Fibroblast of mammary gland (primary cell): Measurements from ENCODE around the gene NT5C1A.
A peak's percentile ranks its signal among the peaks of the same experiment; 100 is the strongest.

Experiments
- DNase-seq: peaks from one replicate; pipeline ENCODE4 v3.0.0-alpha.2; 2010; ENCODE audit warnings: low read depth
- H3K4me3 ChIP-seq: 2 replicates; pipeline ENCODE4 v1.5.1; 2011; ENCODE audit warnings: low read depth, mild to moderate bottlenecking, low read length, moderate library complexity; ENCODE audit not compliant: control insufficient read depth
- CTCF ChIP-seq: conservative IDR thresholded peaks from 2 replicates; pipeline ENCODE4 v1.5.1; 2011; ENCODE audit warnings: low read depth, low read length, inconsistent platforms; ENCODE audit not compliant: control insufficient read depth, insufficient read depth

The NT5C1A gene

GRCh38 chr1:39677645-39678044 is 5.7 kb upstream of the NT5C1A start:
- TF ChIP-seq CTCF: no peak
- H3K4me3 ChIP-seq: no peak overlapping the region
- DNase-seq: no peak

- no peak for TF ChIP-seq CTCF
- DNase-seq: no peak
- H3K4me3 ChIP-seq: no peak overlapping the region
Observed at GRCh38 chr1:39676948-39677548, 5.1 kb upstream of the NT5C1A start.

GRCh38 chr1:39675220-39675619 is 3.3 kb upstream of the NT5C1A start:
- no peak overlapping the region for H3K4me3 ChIP-seq
- no peak for TF ChIP-seq CTCF
- no peak for DNase-seq

GRCh38 chr1:39673215-39673614 is 1.3 kb upstream of the NT5C1A start:
- H3K4me3 ChIP-seq: no peak overlapping the region
- DNase-seq: no peak
- TF ChIP-seq CTCF: no peak

GRCh38 chr1:39672551-39672947 is 642 bp upstream of the NT5C1A start:
- peak; percentile 48 for TF ChIP-seq CTCF
- no peak overlapping the region for H3K4me3 ChIP-seq
- no peak for DNase-seq

- no peak overlapping the region for H3K4me3 ChIP-seq
- DNase-seq: no peak
- no peak for TF ChIP-seq CTCF
Observed at GRCh38 chr1:39671433-39671792, 494 bp downstream of the NT5C1A start.

GRCh38 chr1:39670689-39671088 is 1.2 kb downstream of the NT5C1A start:
- no peak overlapping the region for H3K4me3 ChIP-seq
- no peak for TF ChIP-seq CTCF
- no peak for DNase-seq
